HepG2 (cell line): Measurements from ENCODE around the gene C22orf39. TPM values are rescaled to one million over a fixed set of nuclear protein-coding genes. Genes with fewer than 3 reads are reported as not detected.

Experiments used
- BHLHE40 ChIP-seq: IDR thresholded peaks from 2 replicates; pipeline ENCODE4 v1.6.1; 2011; ENCODE audit warnings: low read length, improper control_type of control experiment
- DPF2 ChIP-seq: sonication (generic); formaldehyde crosslinking; IDR thresholded peaks from 2 replicates; pipeline ENCODE4 v1.4.0; 2020; ENCODE audit warnings: mild to moderate bottlenecking, low read depth, missing genetic modification reagents, borderline replicate concordance
- EHMT2 ChIP-seq: fragments of 200-600 bp; sonication (generic); IDR thresholded peaks from 2 replicates; pipeline ENCODE4 v1.7.0; 2017; ENCODE audit warnings: antibody characterized with exemption, low read depth, low read length, borderline replicate concordance
- HMG20B ChIP-seq: conservative IDR thresholded peaks from 2 replicates; pipeline ENCODE4 v1.6.1; 2016; ENCODE audit warnings: missing genetic modification reagents, missing compliant biosample characterization
- KLF9 ChIP-seq: IDR thresholded peaks from 2 replicates; pipeline ENCODE4 v1.6.1; 2016; ENCODE audit warnings: low read depth
- MAFF ChIP-seq: IDR thresholded peaks from 2 replicates; pipeline ENCODE4 v1.6.1; 2011; ENCODE audit warnings: low read depth, low read length, improper control_type of control experiment
- MXI1 ChIP-seq: IDR thresholded peaks from 3 replicates; pipeline ENCODE4 v1.6.1; 2012; ENCODE audit warnings: low read depth, low read length, inconsistent platforms, borderline replicate concordance
- NR3C1 ChIP-seq: sonication (generic); formaldehyde crosslinking; IDR thresholded peaks from 2 replicates; pipeline ENCODE4 v1.4.0; 2020; ENCODE audit warnings: missing genetic modification reagents
- SALL1 ChIP-seq: sonication (generic); formaldehyde crosslinking; IDR thresholded peaks from 2 replicates; pipeline ENCODE4 v1.8.0; 2022; ENCODE audit warnings: mild to moderate bottlenecking, missing genetic modification reagents
- SMYD3 ChIP-seq: sonication (generic); formaldehyde crosslinking; IDR thresholded peaks from 2 replicates; pipeline ENCODE4 v1.8.1; 2023; ENCODE audit warnings: mild to moderate bottlenecking, missing genetic modification reagents
- SUZ12 ChIP-seq: fragments of 150-350 bp; IDR thresholded peaks from 2 replicates; pipeline ENCODE4 v1.6.1; 2014; ENCODE audit warnings: low read depth, low read length
- ZBTB4 ChIP-seq: sonication (generic); formaldehyde crosslinking; IDR thresholded peaks from 2 replicates; pipeline ENCODE4 v1.4.0; 2020; ENCODE audit warnings: missing genetic modification reagents, mild to moderate bottlenecking, borderline replicate concordance
- ZNF275 ChIP-seq: sonication (generic); formaldehyde crosslinking; IDR thresholded peaks from 2 replicates; pipeline ENCODE4 v1.8.0; 2022; ENCODE audit warnings: missing genetic modification reagents, mild to moderate bottlenecking, inconsistent platforms, borderline replicate concordance
- ZNF350 ChIP-seq: sonication (generic); formaldehyde crosslinking; IDR thresholded peaks from 2 replicates; pipeline ENCODE4 v1.4.0; 2020; ENCODE audit warnings: mild to moderate bottlenecking, low read depth, missing genetic modification reagents, borderline replicate concordance
- ZNF597 ChIP-seq: sonication (generic); formaldehyde crosslinking; IDR thresholded peaks from 2 replicates; pipeline ENCODE4 v1.5.0; 2020; ENCODE audit warnings: missing genetic modification reagents
- ZNF879 ChIP-seq: sonication (generic); formaldehyde crosslinking; IDR thresholded peaks from 2 replicates; pipeline ENCODE4 v1.8.1; 2023; ENCODE audit warnings: missing genetic modification reagents
- ZXDC ChIP-seq: sonication (generic); formaldehyde crosslinking; IDR thresholded peaks from 2 replicates; pipeline ENCODE4 v1.5.0; 2020; ENCODE audit warnings: mild to moderate bottlenecking, missing genetic modification reagents
- polyA plus RNA-seq, 8 experiments: library from polyadenylated mRNA; depleted of rRNA in 3 of 8; stranded (reverse) in 7 of 8; unstranded in 1 of 8; fragments of >200 nt; fragmentation: Illumina TruSeq in 4 of 8; extraction: Trizol in 4 of 8; gene quantifications; 2 replicates each; pipeline versions ENCODE4 v1.2.1 to v1.2.3, GENCODE V29; 2011 to 2016; ENCODE audit warnings: low read depth in 4 of 8, missing spikeins in 1 of 8, mixed read lengths in 1 of 8; ENCODE audit not compliant: insufficient read depth in 1 of 8
- total RNA-seq, 5 experiments: library from RNA; depleted of rRNA; stranded (reverse); fragments of >200 nt; fragmentation: Illumina TruSeq; extraction: Trizol; gene quantifications; 2 replicates each; pipeline ENCODE4 v1.2.3, GENCODE V29; 2016; ENCODE audit warnings: low read depth in 1 of 5
- TF ChIP-seq, protein P1 (sequence below): sonication (generic); formaldehyde crosslinking; IDR thresholded peaks from 2 replicates; pipeline ENCODE4 v1.5.1; 2020; ENCODE audit warnings: mild to moderate bottlenecking, missing genetic modification reagents, moderate library complexity
- TF ChIP-seq, protein P2 (sequence below): sonication (generic); formaldehyde crosslinking; IDR thresholded peaks from 2 replicates; pipeline ENCODE4 v1.4.0; 2020; ENCODE audit warnings: mild to moderate bottlenecking, low read depth, missing genetic modification reagents

The C22orf39 gene
- total and polyA plus RNA-seq, 2 of the 13 experiments (the other 11 are each of a cell fraction or from before 2014, with no cell fraction given): 23.4 to 26.4 TPM

DNA sequence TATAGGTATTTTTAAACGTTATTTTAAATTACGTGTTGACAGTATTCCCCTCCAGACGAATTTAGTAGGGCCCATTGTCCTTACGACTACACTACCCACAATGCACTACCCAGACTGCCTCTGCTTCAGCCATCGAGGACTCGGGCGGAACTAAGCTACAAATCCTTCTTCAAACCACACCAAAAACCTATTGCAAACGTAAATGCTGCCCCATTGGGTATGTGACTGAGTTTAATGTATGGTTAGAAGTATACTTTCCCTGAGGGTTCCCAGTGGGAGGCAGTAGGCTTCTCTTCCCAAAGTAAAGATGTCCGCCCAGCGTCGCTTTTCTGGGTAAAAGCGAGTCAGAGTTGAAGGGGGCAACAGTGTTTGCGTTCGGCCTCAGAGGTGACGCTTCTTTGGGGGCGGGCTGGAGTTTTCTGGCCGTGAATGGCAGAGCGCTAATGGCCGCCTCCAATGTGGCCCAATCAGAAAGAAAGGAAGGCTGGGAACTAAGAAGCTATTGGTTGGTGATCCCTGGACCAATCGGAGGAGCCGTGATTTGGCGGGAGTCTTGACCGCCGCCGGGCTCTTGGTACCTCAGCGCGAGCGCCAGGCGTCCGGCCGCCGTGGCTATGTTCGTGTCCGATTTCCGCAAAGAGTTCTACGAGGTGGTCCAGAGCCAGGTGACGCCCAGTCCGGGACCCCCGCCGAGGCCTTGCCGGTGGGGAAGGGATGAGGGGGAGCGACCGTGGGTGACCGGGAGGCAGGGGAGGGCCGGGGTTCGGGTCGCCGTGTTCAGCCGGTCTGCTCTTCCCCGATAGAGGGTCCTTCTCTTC lies 32.1 kb upstream of the C22orf39 start, which contains the start of gene CDC45 (continued):
- TF ChIP-seq ZBTB4 (no peak), MAFF (no peak), SALL1 (peak; percentile 67), ZNF275 (CRISPR knock-in tag) (no peak), ZXDC (CRISPR knock-in tag) (no peak), MXI1 (peak; percentile 92), ZNF350 (CRISPR knock-in tag) (no peak), NR3C1 (no peak), KLF9 (CRISPR knock-in tag) (no peak), SMYD3 (CRISPR knock-in tag) (no peak), EHMT2 (peak; percentile 28; the same call in 1 of the 2 replicates), ZNF597 (CRISPR knock-in tag) (no peak), SUZ12 (peak; percentile 49), DPF2 (CRISPR knock-in tag) (no peak), ZNF879 (CRISPR knock-in tag) (no peak), BHLHE40 (no peak), HMG20B (no peak)
- TF ChIP-seq, protein P1, sequence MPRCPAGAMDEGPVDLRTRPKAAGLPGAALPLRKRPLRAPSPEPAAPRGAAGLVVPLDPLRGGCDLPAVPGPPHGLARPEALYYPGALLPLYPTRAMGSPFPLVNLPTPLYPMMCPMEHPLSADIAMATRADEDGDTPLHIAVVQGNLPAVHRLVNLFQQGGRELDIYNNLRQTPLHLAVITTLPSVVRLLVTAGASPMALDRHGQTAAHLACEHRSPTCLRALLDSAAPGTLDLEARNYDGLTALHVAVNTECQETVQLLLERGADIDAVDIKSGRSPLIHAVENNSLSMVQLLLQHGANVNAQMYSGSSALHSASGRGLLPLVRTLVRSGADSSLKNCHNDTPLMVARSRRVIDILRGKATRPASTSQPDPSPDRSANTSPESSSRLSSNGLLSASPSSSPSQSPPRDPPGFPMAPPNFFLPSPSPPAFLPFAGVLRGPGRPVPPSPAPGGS (CRISPR knock-in tag): 0 out of 2 replicates have a peak, but pooled peaks have one; percentile 50
- TF ChIP-seq, protein P2, sequence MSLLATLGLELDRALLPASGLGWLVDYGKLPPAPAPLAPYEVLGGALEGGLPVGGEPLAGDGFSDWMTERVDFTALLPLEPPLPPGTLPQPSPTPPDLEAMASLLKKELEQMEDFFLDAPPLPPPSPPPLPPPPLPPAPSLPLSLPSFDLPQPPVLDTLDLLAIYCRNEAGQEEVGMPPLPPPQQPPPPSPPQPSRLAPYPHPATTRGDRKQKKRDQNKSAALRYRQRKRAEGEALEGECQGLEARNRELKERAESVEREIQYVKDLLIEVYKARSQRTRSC: no peak
